M059J (cell line): ENCODE data around the gene SPDYE16. TPM values are rescaled to one million over a fixed set of nuclear protein-coding genes. Genes with fewer than 3 reads are reported as not detected.
"Not testable (repeated sequence)": the region's sequence is repeated elsewhere in the genome, so short reads cannot be mapped to it uniquely, and the experiment has no call there.

ENCODE experiments used
- DNase-seq: peaks from one replicate; pipeline ENCODE4 v3.0.0-alpha.2; 2012; ENCODE audit warnings: low read depth
- total RNA-seq: library from RNA; depleted of rRNA; stranded (reverse); fragments of >200 nt; shearing (Covaris generic); gene quantifications from 2 replicates; pipeline ENCODE4 v1.2.3, GENCODE V29; 2014; rRNA removed

The SPDYE16 gene
- 0.17 and 0.22 TPM in 2 replicates for total RNA-seq

- DNase-seq: not testable (repeated sequence)
Measured at GRCh38 chr7:76543197-76543596, at the start of gene SPDYE16. Gene SPDYE16, minus strand, starts transcription at chr7:76543297. Its CDS starts 1,838 bp downstream, at chr7:76541459.

GRCh38 chr7:76592694-76593093 is 49.6 kb upstream of the SPDYE16 start:
- not testable (repeated sequence) for DNase-seq

- DNase-seq: not testable (repeated sequence)
Measured at GRCh38 chr7:76591602-76592304, 48.7 kb upstream of the SPDYE16 start.

GRCh38 chr7:76591033-76591432 is 47.9 kb upstream of the SPDYE16 start:
- not testable (repeated sequence) for DNase-seq

- DNase-seq: not testable (repeated sequence)
Measured at GRCh38 chr7:76588586-76588985, 45.5 kb upstream of the SPDYE16 start.

- DNase-seq: not testable (repeated sequence)
Measured at GRCh38 chr7:76586585-76587315, 43.7 kb upstream of the SPDYE16 start.

- peak; percentile 84 for DNase-seq
Measured at GRCh38 chr7:76583636-76584281, 40.7 kb upstream of the SPDYE16 start.

GRCh38 chr7:76582848-76583631 is 39.9 kb upstream of the SPDYE16 start:
- peak; percentile 96 for DNase-seq

GRCh38 chr7:76575919-76576655 is 33.0 kb upstream of the SPDYE16 start:
- DNase-seq: not testable (repeated sequence)

- not testable (repeated sequence) for DNase-seq
Measured at GRCh38 chr7:76575431-76575830, 32.3 kb upstream of the SPDYE16 start.

- not testable (repeated sequence) for DNase-seq
Measured at GRCh38 chr7:76572296-76572695, 29.2 kb upstream of the SPDYE16 start.

GRCh38 chr7:76570324-76570775 is 27.3 kb upstream of the SPDYE16 start:
- peak; percentile 51 for DNase-seq

- peak; percentile 62 for DNase-seq
Measured at GRCh38 chr7:76568742-76569141, 25.6 kb upstream of the SPDYE16 start.

- DNase-seq: not testable (repeated sequence)
Measured at GRCh38 chr7:76567753-76568152, 24.7 kb upstream of the SPDYE16 start.

GRCh38 chr7:76567311-76567710 is 24.2 kb upstream of the SPDYE16 start:
- DNase-seq: not testable (repeated sequence)

- not testable (repeated sequence) for DNase-seq
Measured at GRCh38 chr7:76565001-76565400, 21.9 kb upstream of the SPDYE16 start.

GRCh38 chr7:76561342-76561741 is 18.2 kb upstream of the SPDYE16 start:
- DNase-seq: not testable (repeated sequence)

GRCh38 chr7:76560157-76560556 is 17.1 kb upstream of the SPDYE16 start:
- DNase-seq: not testable (repeated sequence)

GRCh38 chr7:76559685-76560084 is 16.6 kb upstream of the SPDYE16 start:
- DNase-seq: not testable (repeated sequence)

GRCh38 chr7:76551992-76552391 is 8.9 kb upstream of the SPDYE16 start:
- not testable (repeated sequence) for DNase-seq

- DNase-seq: not testable (repeated sequence)
Measured at GRCh38 chr7:76549855-76550248, 6.8 kb upstream of the SPDYE16 start.
